HEK293 (cell line): ENCODE results near the gene SMIM22.

ENCODE experiments used
- CTCF ChIA-PET: fragments of 350-600 bp; formaldehyde crosslinking; extraction: SDS; loops from one replicate; lab custom pipeline; 2021; ENCODE audit warnings: antibody characterized with exemption; lab: Yijun Ruan, JAX
- POLR2A ChIA-PET: fragments of 300-600 bp; formaldehyde crosslinking; extraction: SDS; loops from one replicate; lab custom pipeline; 2020; ENCODE audit warnings: antibody characterized with exemption, inconsistent platforms; lab: Yijun Ruan, JAX
- H3K27ac ChIP-seq: fragments of 200-500 bp; sonication (Bioruptor generic); 2 replicates; pipeline ENCODE4 v1.5.1; 2014; ENCODE audit warnings: low read depth, low read length, control low read depth, inconsistent platforms; ENCODE audit errors: extremely low read depth
- H3K36me3 ChIP-seq, 2 experiments: fragments of 200-500 bp in 1 of 2; sonication (Bioruptor generic) in 1 of 2; 1 replicate in 1 of 2; 2 replicates in 1 of 2; pipeline ENCODE4 v1.5.1; 2014 to 2017; ENCODE audit warnings: inconsistent platforms in 2 of 2, low read length in 2 of 2; ENCODE audit not compliant: control insufficient read depth in 2 of 2, insufficient read depth in 1 of 2
- H3K4me1 ChIP-seq: fragments of 200-500 bp; sonication (Bioruptor generic); 2 replicates; pipeline ENCODE4 v1.5.1; 2014; ENCODE audit warnings: mild to moderate bottlenecking, low read length, inconsistent platforms; ENCODE audit not compliant: control insufficient read depth, insufficient read depth
- H3K4me3 ChIP-seq: 2 replicates; pipeline ENCODE4 v1.5.1; 2011; ENCODE audit warnings: low read depth, mild to moderate bottlenecking, control low read depth, low read length, moderate library complexity
- H3K9me3 ChIP-seq: fragments of 200-500 bp; sonication (Bioruptor generic); 2 replicates; pipeline ENCODE4 v1.5.1; 2014; ENCODE audit warnings: low read depth, low read length, inconsistent platforms; ENCODE audit not compliant: control insufficient read depth, insufficient read depth
- BCL11A ChIP-seq: fragments of 450-650 bp; formaldehyde crosslinking; IDR thresholded peaks from 2 replicates; pipeline ENCODE4 v1.5.1; 2016; ENCODE audit warnings: low read depth, missing biosample characterization, missing genetic modification characterization
- KLF9 ChIP-seq: fragments of 450-650 bp; formaldehyde crosslinking; IDR thresholded peaks from 2 replicates; pipeline ENCODE4 v1.5.1; 2016; ENCODE audit warnings: missing biosample characterization, missing genetic modification characterization, low read depth
- MZF1 ChIP-seq: fragments of 450-650 bp; formaldehyde crosslinking; IDR thresholded peaks from 2 replicates; pipeline ENCODE4 v1.5.1; 2017; ENCODE audit warnings: missing biosample characterization, missing genetic modification characterization, borderline replicate concordance
- REPIN1 ChIP-seq: fragments of 450-650 bp; formaldehyde crosslinking; IDR thresholded peaks from 2 replicates; pipeline ENCODE4 v1.5.1; 2017; ENCODE audit warnings: missing biosample characterization, missing genetic modification characterization, low read depth
- SALL2 ChIP-seq: fragments of 450-650 bp; formaldehyde crosslinking; IDR thresholded peaks from 2 replicates; pipeline ENCODE4 v1.5.0; 2017; ENCODE audit warnings: missing biosample characterization, mild to moderate bottlenecking, missing genetic modification characterization, borderline replicate concordance
- TRIM28 ChIP-seq: IDR thresholded peaks from 2 replicates; pipeline ENCODE4 v1.6.1; 2011; ENCODE audit warnings: low read length, control low read depth, borderline replicate concordance
- ZBTB17 ChIP-seq: fragments of 450-650 bp; formaldehyde crosslinking; IDR thresholded peaks from 2 replicates; pipeline ENCODE4 v1.5.1; 2016; ENCODE audit warnings: missing biosample characterization, missing genetic modification characterization
- ZNF132 ChIP-seq: fragments of 450-650 bp; formaldehyde crosslinking; IDR thresholded peaks from 2 replicates; pipeline ENCODE4 v1.5.1; 2017; ENCODE audit warnings: missing biosample characterization, missing genetic modification characterization, borderline replicate concordance
- ZNF211 ChIP-seq: fragments of 450-650 bp; formaldehyde crosslinking; IDR thresholded peaks from 2 replicates; pipeline ENCODE4 v1.5.1; 2016; ENCODE audit warnings: low read depth, missing biosample characterization, missing genetic modification characterization
- ZNF221 ChIP-seq: fragments of 450-650 bp; formaldehyde crosslinking; IDR thresholded peaks from 2 replicates; pipeline ENCODE4 v1.5.1; 2017; ENCODE audit warnings: missing biosample characterization, missing genetic modification characterization, borderline replicate concordance
- ZNF292 ChIP-seq: fragments of 450-650 bp; formaldehyde crosslinking; IDR thresholded peaks from 2 replicates; pipeline ENCODE4 v1.5.1; 2016; ENCODE audit warnings: low read depth, missing biosample characterization, missing genetic modification characterization, borderline replicate concordance
- ZNF423 ChIP-seq: fragments of 450-650 bp; formaldehyde crosslinking; IDR thresholded peaks from 2 replicates; pipeline ENCODE4 v1.5.1; 2016; ENCODE audit warnings: missing biosample characterization, missing genetic modification characterization
- ZNF48 ChIP-seq: fragments of 450-650 bp; formaldehyde crosslinking; IDR thresholded peaks from 2 replicates; pipeline ENCODE4 v1.5.1; 2016; ENCODE audit warnings: missing biosample characterization, missing genetic modification characterization
- ZNF530 ChIP-seq: fragments of 450-650 bp; formaldehyde crosslinking; IDR thresholded peaks from 2 replicates; pipeline ENCODE4 v1.5.1; 2016; ENCODE audit warnings: low read depth, missing biosample characterization, missing genetic modification characterization
- ZNF600 ChIP-seq: fragments of 450-650 bp; formaldehyde crosslinking; IDR thresholded peaks from 2 replicates; pipeline ENCODE4 v1.5.1; 2016; ENCODE audit warnings: missing biosample characterization, missing genetic modification characterization
- ZNF639 ChIP-seq: fragments of 450-650 bp; formaldehyde crosslinking; IDR thresholded peaks from 2 replicates; pipeline ENCODE4 v1.5.1; 2016; ENCODE audit warnings: missing biosample characterization, missing genetic modification characterization
- ZXDB ChIP-seq: fragments of 450-650 bp; formaldehyde crosslinking; IDR thresholded peaks from 2 replicates; pipeline ENCODE4 v1.5.1; 2016; ENCODE audit warnings: missing biosample characterization, missing genetic modification characterization
- TF ChIP-seq, protein P1 (sequence below): fragments of 450-650 bp; formaldehyde crosslinking; conservative IDR thresholded peaks from 2 replicates; pipeline ENCODE4 v1.5.1; 2016; ENCODE audit warnings: low read depth, missing biosample characterization, missing genetic modification characterization
- TF ChIP-seq, protein P2 (sequence below): fragments of 450-650 bp; formaldehyde crosslinking; IDR thresholded peaks from 2 replicates; pipeline ENCODE4 v1.5.1; 2016; ENCODE audit warnings: missing biosample characterization, missing genetic modification characterization

Gene SMIM22

DNA sequence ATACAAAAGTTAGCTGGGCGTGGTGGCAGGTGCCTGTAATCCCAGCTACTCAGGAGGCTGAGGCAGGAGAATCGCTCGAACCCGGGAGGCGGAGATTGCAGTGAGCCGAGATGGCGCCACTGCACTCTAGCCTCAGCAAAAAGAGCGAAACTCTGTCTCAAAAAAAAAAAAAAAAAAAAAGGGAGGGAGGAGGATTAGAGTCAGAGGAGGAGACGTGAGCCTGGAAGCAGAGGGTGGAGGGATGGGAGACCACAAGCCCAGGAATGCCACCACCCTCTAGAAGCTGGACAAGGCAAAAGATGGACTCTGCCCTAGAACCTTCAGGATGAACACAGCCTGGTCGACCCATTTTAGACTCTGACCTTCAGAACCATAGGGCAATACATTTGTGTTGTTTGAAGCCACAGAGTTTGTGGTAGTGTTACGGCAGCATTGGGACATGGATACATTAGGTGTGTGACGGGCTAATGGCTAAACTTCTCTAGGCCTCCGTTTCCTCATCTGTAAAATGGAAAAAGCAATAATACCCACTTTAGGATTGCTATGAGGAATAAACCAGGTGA lies 2.1 kb upstream of the SMIM22 start:
- H3K4me1 ChIP-seq, result no peaks in the 10 kb centered on the region
- TF ChIP-seq KLF9 (tag by site-specific recombination) (no peak), ZNF600 (tag by site-specific recombination) (0 out of 2 replicates have a peak, but pooled peaks have one; percentile 23), TRIM28 (no peak)
- H3K36me3 ChIP-seq, result peaks cover 0 to 9% of the 10 kb centered on the region in 2 experiments; a peak in 1 of 3 replicates
- ChIA-PET POLR2A (interaction anchor here (0.7 kb wide), 1 partner anchor 34 kb away, joined by 5 read pairs; no protein-coding TSS in a partner anchor), CTCF (no interaction called here)
- no peak overlapping the region for H3K4me3 ChIP-seq
- no peak overlapping the region for H3K27ac ChIP-seq
- H3K9me3 ChIP-seq, result no peaks in the 10 kb centered on the region

GRCh38 chr16:4795828-4796572 lies 831 bp downstream of the SMIM22 start:
- ChIA-PET CTCF (no interaction called here), POLR2A (no interaction called here)
- TF ChIP-seq ZNF292 (tag by site-specific recombination), result no peak
- no peak for TF ChIP-seq ZNF530 (tag by site-specific recombination)
- TF ChIP-seq, protein P1, sequence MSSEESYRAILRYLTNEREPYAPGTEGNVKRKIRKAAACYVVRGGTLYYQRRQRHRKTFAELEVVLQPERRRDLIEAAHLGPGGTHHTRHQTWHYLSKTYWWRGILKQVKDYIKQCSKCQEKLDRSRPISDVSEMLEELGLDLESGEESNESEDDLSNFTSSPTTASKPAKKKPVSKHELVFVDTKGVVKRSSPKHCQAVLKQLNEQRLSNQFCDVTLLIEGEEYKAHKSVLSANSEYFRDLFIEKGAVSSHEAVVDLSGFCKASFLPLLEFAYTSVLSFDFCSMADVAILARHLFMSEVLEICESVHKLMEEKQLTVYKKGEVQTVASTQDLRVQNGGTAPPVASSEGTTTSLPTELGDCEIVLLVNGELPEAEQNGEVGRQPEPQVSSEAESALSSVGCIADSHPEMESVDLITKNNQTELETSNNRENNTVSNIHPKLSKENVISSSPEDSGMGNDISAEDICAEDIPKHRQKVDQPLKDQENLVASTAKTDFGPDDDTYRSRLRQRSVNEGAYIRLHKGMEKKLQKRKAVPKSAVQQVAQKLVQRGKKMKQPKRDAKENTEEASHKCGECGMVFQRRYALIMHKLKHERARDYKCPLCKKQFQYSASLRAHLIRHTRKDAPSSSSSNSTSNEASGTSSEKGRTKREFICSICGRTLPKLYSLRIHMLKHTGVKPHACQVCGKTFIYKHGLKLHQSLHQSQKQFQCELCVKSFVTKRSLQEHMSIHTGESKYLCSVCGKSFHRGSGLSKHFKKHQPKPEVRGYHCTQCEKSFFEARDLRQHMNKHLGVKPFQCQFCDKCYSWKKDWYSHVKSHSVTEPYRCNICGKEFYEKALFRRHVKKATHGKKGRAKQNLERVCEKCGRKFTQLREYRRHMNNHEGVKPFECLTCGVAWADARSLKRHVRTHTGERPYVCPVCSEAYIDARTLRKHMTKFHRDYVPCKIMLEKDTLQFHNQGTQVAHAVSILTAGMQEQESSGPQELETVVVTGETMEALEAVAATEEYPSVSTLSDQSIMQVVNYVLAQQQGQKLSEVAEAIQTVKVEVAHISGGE (tag by site-specific recombination), result no peak
- TF ChIP-seq MZF1, result no peak
- no peak for TF ChIP-seq ZNF221 (tag by site-specific recombination)
- no peak for TF ChIP-seq BCL11A
- no peak for TF ChIP-seq ZNF423 (tag by site-specific recombination)
- no peak for TF ChIP-seq REPIN1 (tag by site-specific recombination)
- TF ChIP-seq ZNF639, result no peak
- TF ChIP-seq, protein P2, sequence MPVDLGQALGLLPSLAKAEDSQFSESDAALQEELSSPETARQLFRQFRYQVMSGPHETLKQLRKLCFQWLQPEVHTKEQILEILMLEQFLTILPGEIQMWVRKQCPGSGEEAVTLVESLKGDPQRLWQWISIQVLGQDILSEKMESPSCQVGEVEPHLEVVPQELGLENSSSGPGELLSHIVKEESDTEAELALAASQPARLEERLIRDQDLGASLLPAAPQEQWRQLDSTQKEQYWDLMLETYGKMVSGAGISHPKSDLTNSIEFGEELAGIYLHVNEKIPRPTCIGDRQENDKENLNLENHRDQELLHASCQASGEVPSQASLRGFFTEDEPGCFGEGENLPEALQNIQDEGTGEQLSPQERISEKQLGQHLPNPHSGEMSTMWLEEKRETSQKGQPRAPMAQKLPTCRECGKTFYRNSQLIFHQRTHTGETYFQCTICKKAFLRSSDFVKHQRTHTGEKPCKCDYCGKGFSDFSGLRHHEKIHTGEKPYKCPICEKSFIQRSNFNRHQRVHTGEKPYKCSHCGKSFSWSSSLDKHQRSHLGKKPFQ (tag by site-specific recombination), result no peak
- TF ChIP-seq SALL2, result no peak
- TF ChIP-seq ZNF132 (tag by site-specific recombination), result no peak
- TF ChIP-seq ZBTB17, result no peak
- no peak for TF ChIP-seq ZNF211
- no peak for TF ChIP-seq ZNF48 (tag by site-specific recombination)
- no peak for TF ChIP-seq ZXDB (tag by site-specific recombination)
- Histone ChIP-seq H3K9me3 (no peaks in the 10 kb centered on the region), H3K4me3 (no peak overlapping the region), H3K4me1 (no peaks in the 10 kb centered on the region), H3K27ac (no peak overlapping the region), H3K36me3 (peaks cover 0 to 27% of the 10 kb centered on the region in 2 experiments; a peak in 1 of 3 replicates)
